ENCODE data around the gene PELI1.

Gene PELI1

GRCh38 chr2:64144057-64145013, at the start of gene PELI1:
TSS of gene PELI1 (minus strand) at chr2:64144420. CDS start at chr2:64108310, 36,110 bp downstream.
- DNase-seq (ENCODE audit: low read depth), result peak; percentile 64

GRCh38 chr2:64193491-64193890, 49.3 kb upstream of the PELI1 start:
- no peak for DNase-seq (ENCODE audit: low read depth)

GRCh38 chr2:64192664-64193105, 48.5 kb upstream of the PELI1 start:
- DNase-seq (ENCODE audit: low read depth), result no peak

GRCh38 chr2:64192125-64192479, 47.9 kb upstream of the PELI1 start:
- DNase-seq (ENCODE audit: low read depth), result no peak

- no peak for DNase-seq (ENCODE audit: low read depth)
Measured at GRCh38 chr2:64189586-64189985, 45.4 kb upstream of the PELI1 start.

GRCh38 chr2:64189167-64189566, 44.9 kb upstream of the PELI1 start:
- DNase-seq (ENCODE audit: low read depth), result no peak

GRCh38 chr2:64186699-64187605, 42.7 kb upstream of the PELI1 start:
- no peak for DNase-seq (ENCODE audit: low read depth)

- DNase-seq (ENCODE audit: low read depth), result no peak
Measured at GRCh38 chr2:64179582-64180321, 35.5 kb upstream of the PELI1 start.

- no peak for DNase-seq (ENCODE audit: low read depth)
Measured at GRCh38 chr2:64177315-64177714, 33.1 kb upstream of the PELI1 start.

GRCh38 chr2:64175419-64176197, 31.4 kb upstream of the PELI1 start:
- DNase-seq (ENCODE audit: low read depth), result no peak

GRCh38 chr2:64173156-64174135, 29.2 kb upstream of the PELI1 start:
- DNase-seq (ENCODE audit: low read depth), result no peak

- DNase-seq (ENCODE audit: low read depth), result no peak
Measured at GRCh38 chr2:64168756-64169155, 24.5 kb upstream of the PELI1 start.

GRCh38 chr2:64168201-64168600, 24.0 kb upstream of the PELI1 start:
- no peak for DNase-seq (ENCODE audit: low read depth)

- no peak for DNase-seq (ENCODE audit: low read depth)
Measured at GRCh38 chr2:64166637-64167420, 22.6 kb upstream of the PELI1 start.

GRCh38 chr2:64166212-64166611, 22.0 kb upstream of the PELI1 start:
- DNase-seq (ENCODE audit: low read depth), result no peak

GRCh38 chr2:64165706-64166105, 21.5 kb upstream of the PELI1 start:
- DNase-seq (ENCODE audit: low read depth), result no peak

- DNase-seq (ENCODE audit: low read depth), result no peak
Measured at GRCh38 chr2:64164629-64165028, 20.4 kb upstream of the PELI1 start.

- DNase-seq (ENCODE audit: low read depth), result no peak
Measured at GRCh38 chr2:64162516-64162915, 18.3 kb upstream of the PELI1 start.

GRCh38 chr2:64157792-64158191, 13.6 kb upstream of the PELI1 start:
- no peak for DNase-seq (ENCODE audit: low read depth)

Data from HS-27A (cell line).